Gastrocnemius medialis (tissue), 4 donors: Measurements from ENCODE around the gene CRX. TPM values are rescaled to one million over a fixed set of nuclear protein-coding genes. Genes with fewer than 3 reads are reported as not detected.

Source experiments
- ATAC-seq, 2 donors: fragments of 150-250 bp; one replicate each; pipeline ENCODE4 v1.9.1; 2016
- DNase-seq, 2 donors: peaks; one replicate each; pipeline ENCODE4 v3.0.0-alpha.2; 2019
- H3K27ac ChIP-seq, 4 donors: fragments of 200-600 bp; sonication (generic); 1 replicate in 1 of 4; 2 replicates in 3 of 4; pipeline ENCODE4 v1.5.1; 2016 to 2018; ENCODE audit warnings: mild to moderate bottlenecking in 2 of 4, moderate library complexity in 1 of 4
- H3K27me3 ChIP-seq, 3 donors: fragments of 200-600 bp; sonication (generic) in 2 of 3; 1 replicate in 1 of 3; 2 replicates in 2 of 3; pipeline versions ENCODE4 v1.5.1 to v1.6.0; 2016 to 2019; ENCODE audit warnings: mild to moderate bottlenecking in 1 of 3, moderate library complexity in 1 of 3
- H3K36me3 ChIP-seq, 2 donors: fragments of 200-600 bp; sonication (generic) in 1 of 2; one replicate each; pipeline ENCODE4 v1.5.1; 2017 to 2018
- H3K4me1 ChIP-seq, 2 donors: fragments of 200-600 bp; sonication (generic) in 1 of 2; one replicate each; pipeline ENCODE4 v1.5.1; 2016 to 2017; ENCODE audit warnings: mild to moderate bottlenecking in 2 of 2
- H3K4me3 ChIP-seq, 4 donors: fragments of 200-600 bp; sonication (generic) in 3 of 4; 1 replicate in 1 of 4; 2 replicates in 3 of 4; pipeline ENCODE4 v1.5.1; 2016 to 2019; ENCODE audit warnings: mild to moderate bottlenecking in 2 of 4
- H3K9me3 ChIP-seq, 3 donors: fragments of 200-600 bp; sonication (generic) in 2 of 3; 1 replicate in 1 of 3; 2 replicates in 2 of 3; pipeline ENCODE4 v1.5.1; 2016 to 2019
- POLR2A ChIP-seq, 2 donors: fragments of 450-650 bp; IDR thresholded peaks; one replicate each; pipeline ENCODE4 v1.6.1; 2017; ENCODE audit warnings: antibody characterized with exemption in 2 of 2, mild to moderate bottlenecking in 2 of 2, moderate library complexity in 2 of 2
- in situ Hi-C, 4 donors: fragments of 200-750 bp; cut with MboI; loops; one replicate each; pipeline versions ENCODE4 v1.15.0 to v1.8.0; 2017; ENCODE audit warnings: low sequenced_read_pairs in 4 of 4
- intact Hi-C: fragments of 100-400 bp; cut with DNase I; formaldehyde crosslinking; loops from one replicate; pipeline ENCODE4 v1.15.1; 2023; ENCODE audit warnings: low total_unique reads
- total RNA-seq, 4 donors: library from RNA; depleted of rRNA; stranded (reverse); fragments of >200 nt; gene quantifications; one replicate each; pipeline versions ENCODE4 v1.1.0 to v1.2.3, GENCODE V29; 2016
- TF ChIP-seq, protein P1 (sequence below), 5 experiments: fragments of 450-650 bp in 3 of 5; fragments of 200-600 bp in 2 of 5; sonication (generic) in 2 of 5; IDR thresholded peaks in 4 of 5; conservative IDR thresholded peaks in 1 of 5; 1 replicate in 4 of 5; 2 replicates in 1 of 5; pipeline ENCODE4 v1.5.1; 2016 to 2019; ENCODE audit warnings: antibody characterized with exemption in 5 of 5, mild to moderate bottlenecking in 3 of 5, moderate library complexity in 3 of 5

CRX gene
- total RNA-seq, 4 donors from 2014 or later: not detected

DNA sequence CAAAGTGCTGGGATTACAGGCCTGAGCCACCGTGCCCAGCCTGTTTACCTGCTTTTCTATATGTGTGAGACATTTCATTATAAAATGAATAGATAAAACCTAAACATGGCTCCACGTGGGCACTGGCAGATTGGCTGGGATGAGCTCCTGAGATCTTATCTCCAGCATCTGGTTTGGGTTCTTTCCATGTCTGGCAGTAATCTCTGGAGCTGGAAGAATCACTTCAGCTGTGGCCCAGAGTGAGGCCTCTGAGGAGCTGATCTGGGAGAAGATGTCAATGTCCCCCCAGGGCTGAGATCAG lies 69.8 kb downstream of the CRX start:
- in situ Hi-C loops: no loop called here

DNA sequence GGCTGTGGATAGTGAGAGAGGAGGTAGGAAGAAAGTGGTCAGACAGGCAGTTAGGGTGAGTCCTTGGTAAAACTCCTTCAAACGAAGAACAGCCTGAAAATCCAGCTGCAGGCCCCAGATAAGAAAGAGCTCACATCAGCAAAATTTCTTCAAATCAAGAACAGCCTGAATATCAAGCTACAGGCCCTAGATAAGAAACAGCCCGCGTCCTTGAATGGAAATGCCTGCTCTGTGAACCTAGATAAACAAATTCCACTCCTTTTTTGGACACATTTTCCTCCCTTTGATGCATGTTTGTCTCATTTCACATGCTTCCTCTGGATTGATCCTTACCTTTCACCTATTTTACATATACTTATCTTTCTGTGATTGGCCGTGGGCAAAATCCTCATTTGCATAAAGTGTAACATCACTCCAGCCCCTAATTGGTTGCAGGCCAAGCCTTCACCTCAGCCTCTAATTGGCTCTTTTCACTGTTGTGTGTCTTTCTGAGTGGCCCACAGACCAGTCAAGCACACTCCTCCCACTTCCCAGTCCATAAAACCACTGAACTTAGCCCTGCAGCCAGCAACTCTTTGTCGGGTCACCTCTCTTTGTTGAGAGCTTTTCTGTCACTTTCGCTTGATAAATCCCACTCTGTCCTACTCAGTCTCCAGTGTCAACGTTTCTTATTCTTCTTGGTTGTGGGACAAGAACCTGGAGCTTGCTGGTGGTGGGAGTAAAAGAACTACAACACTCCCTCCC lies 70.4 kb downstream of the CRX start:
- Histone ChIP-seq H3K36me3 (no peaks in the 10 kb centered on the region), H3K4me1 (no peaks in the 10 kb centered on the region), H3K27me3 (no peaks in the 10 kb centered on the region), H3K4me3 (no peak overlapping the region), H3K9me3 (peaks cover 0 to 5% (median 3%) of the 10 kb centered on the region in 3 donors), H3K27ac (no peak overlapping the region)
- intact Hi-C loops: no loop called here
- in situ Hi-C loops: no loop called here
- DNase-seq: no peak
- TF ChIP-seq POLR2A (IDR thresholded peaks at IDR 0.05): no peak
- TF ChIP-seq, protein P1, sequence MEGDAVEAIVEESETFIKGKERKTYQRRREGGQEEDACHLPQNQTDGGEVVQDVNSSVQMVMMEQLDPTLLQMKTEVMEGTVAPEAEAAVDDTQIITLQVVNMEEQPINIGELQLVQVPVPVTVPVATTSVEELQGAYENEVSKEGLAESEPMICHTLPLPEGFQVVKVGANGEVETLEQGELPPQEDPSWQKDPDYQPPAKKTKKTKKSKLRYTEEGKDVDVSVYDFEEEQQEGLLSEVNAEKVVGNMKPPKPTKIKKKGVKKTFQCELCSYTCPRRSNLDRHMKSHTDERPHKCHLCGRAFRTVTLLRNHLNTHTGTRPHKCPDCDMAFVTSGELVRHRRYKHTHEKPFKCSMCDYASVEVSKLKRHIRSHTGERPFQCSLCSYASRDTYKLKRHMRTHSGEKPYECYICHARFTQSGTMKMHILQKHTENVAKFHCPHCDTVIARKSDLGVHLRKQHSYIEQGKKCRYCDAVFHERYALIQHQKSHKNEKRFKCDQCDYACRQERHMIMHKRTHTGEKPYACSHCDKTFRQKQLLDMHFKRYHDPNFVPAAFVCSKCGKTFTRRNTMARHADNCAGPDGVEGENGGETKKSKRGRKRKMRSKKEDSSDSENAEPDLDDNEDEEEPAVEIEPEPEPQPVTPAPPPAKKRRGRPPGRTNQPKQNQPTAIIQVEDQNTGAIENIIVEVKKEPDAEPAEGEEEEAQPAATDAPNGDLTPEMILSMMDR (IDR thresholded peaks at IDR 0.05 in 4 of 5, conservative IDR thresholded peaks at IDR 0.05 in 1 of 5): no peak
- ATAC-seq: no peak

More for the DNA sequence above, 69.8 kb downstream of the CRX start:
- H3K4me1 ChIP-seq: no peaks in the 10 kb centered on the region
- TF ChIP-seq POLR2A (IDR thresholded peaks at IDR 0.05): no peak
- TF ChIP-seq, protein P1 (IDR thresholded peaks at IDR 0.05 in 4 of 5, conservative IDR thresholded peaks at IDR 0.05 in 1 of 5): no peak
- ATAC-seq (no peak), DNase-seq (no peak)
- no peaks in the 10 kb centered on the region for H3K36me3 ChIP-seq
- intact Hi-C loops: no loop called here
- H3K27ac ChIP-seq: no peak overlapping the region
- H3K4me3 ChIP-seq: no peak overlapping the region
- H3K27me3 ChIP-seq: no peaks in the 10 kb centered on the region
- H3K9me3 ChIP-seq: peaks cover 0 to 5% (median 3%) of the 10 kb centered on the region in 3 donors

Other genes starting within 250 kb of the CRX start
- gene ZNF541, start 248.8 kb upstream of the CRX start, total RNA-seq: not detected
- gene BICRA, start 212.8 kb upstream of the CRX start, total RNA-seq: 10 to 100 TPM in 3 of 4 donors, 1 to 10 TPM in 1; 8.4 to 35.2 (median 28.7) TPM
- 10 to 100 TPM; 10.9 to 46.6 (median 33.8) TPM for gene EHD2, start 108.5 kb upstream of the CRX start, total RNA-seq
- 100 to 1,000 TPM; 141 to 262 (median 150) TPM for gene NOP53, start 76.4 kb upstream of the CRX start, total RNA-seq
- gene SELENOW, start 43.2 kb upstream of the CRX start, total RNA-seq: 1,000 to 10,000 TPM in 3 of 4 donors, 100 to 1,000 TPM in 1; 730 to 1,512 (median 1,402) TPM
- gene TPRX1, start 17.4 kb upstream of the CRX start, total RNA-seq: not detected
- gene TPRX2, start 37.3 kb downstream of the CRX start, total RNA-seq: not detected
- 1 to 10 TPM in 1 of 4 donors, under 1 TPM in 1, not detected in 2; 0.55 to 1.4 TPM for gene SULT2A1, start 64.4 kb downstream of the CRX start, total RNA-seq
- not detected for gene BSPH1, start 170.2 kb downstream of the CRX start, total RNA-seq
- not detected for gene ELSPBP1, start 172.7 kb downstream of the CRX start, total RNA-seq
- not detected for gene CABP5, start 222.1 kb downstream of the CRX start, total RNA-seq